ENCODE measurements around the gene RNU7-1.

RNU7-1 gene

DNA sequence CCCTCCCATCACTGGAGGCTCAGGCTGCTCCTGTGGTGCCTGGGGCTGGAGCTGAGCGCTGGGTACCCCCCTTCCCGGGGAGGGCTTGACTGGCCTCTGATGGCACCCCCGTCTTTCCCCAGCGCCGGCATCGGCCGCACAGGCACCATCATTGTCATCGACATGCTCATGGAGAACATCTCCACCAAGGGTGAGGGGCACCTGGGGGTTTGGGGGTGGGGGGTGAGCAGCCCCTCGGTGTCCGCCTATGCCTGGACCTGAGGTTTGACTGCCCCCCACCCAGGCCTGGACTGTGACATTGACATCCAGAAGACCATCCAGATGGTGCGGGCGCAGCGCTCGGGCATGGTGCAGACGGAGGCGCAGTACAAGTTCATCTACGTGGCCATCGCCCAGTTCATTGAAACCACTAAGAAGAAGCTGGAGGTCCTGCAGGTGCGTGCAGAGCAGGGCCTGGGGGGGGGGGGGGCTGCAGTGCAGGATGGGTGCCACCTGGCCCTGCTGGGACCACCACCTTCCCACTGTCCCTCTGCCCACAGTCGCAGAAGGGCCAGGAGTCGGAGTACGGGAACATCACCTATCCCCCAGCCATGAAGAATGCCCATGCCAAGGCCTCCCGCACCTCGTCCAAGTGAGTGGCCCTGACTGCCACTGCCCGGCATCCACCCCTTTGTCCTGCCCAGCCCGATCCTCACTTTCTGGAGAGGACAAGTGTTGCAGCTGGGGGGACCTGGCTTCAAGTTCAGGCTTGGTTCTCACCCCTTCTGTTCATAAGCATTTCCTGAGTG is 16.4 kb downstream of the RNU7-1 start:
- TF ChIP-seq SIN3A (IDR thresholded peaks at IDR 0.05; ENCODE audit: borderline replicate concordance, insufficient read depth, low read length), result no peak

DNA sequence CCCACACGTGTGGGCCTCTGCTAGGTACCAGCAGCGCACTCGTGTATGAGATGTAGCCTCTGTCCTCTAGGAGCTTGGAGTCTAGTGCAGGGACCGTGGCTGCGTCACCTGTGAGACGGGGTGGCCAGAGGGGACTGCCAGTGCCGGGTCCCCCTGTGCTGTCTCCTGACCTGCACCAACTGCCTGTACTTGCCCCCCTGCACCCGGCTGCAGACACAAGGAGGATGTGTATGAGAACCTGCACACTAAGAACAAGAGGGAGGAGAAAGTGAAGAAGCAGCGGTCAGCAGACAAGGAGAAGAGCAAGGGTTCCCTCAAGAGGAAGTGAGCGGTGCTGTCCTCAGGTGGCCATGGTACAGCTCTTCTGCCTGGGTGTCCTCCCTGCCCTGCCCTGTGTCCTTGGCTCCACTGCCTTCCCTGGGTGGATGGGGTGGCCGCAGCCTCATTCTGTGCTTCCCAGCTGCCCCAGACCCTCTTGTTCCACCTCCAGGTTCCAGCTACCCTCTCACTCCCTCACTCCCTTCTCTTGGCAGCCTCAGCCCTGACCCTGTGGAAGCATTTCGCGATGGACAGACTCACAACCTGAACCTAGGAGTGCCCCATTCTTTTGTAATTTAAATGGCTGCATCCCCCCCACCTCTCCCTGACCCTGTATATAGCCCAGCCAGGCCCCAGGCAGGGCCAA is 17.1 kb downstream of the RNU7-1 start:
- TF ChIP-seq, protein P1, sequence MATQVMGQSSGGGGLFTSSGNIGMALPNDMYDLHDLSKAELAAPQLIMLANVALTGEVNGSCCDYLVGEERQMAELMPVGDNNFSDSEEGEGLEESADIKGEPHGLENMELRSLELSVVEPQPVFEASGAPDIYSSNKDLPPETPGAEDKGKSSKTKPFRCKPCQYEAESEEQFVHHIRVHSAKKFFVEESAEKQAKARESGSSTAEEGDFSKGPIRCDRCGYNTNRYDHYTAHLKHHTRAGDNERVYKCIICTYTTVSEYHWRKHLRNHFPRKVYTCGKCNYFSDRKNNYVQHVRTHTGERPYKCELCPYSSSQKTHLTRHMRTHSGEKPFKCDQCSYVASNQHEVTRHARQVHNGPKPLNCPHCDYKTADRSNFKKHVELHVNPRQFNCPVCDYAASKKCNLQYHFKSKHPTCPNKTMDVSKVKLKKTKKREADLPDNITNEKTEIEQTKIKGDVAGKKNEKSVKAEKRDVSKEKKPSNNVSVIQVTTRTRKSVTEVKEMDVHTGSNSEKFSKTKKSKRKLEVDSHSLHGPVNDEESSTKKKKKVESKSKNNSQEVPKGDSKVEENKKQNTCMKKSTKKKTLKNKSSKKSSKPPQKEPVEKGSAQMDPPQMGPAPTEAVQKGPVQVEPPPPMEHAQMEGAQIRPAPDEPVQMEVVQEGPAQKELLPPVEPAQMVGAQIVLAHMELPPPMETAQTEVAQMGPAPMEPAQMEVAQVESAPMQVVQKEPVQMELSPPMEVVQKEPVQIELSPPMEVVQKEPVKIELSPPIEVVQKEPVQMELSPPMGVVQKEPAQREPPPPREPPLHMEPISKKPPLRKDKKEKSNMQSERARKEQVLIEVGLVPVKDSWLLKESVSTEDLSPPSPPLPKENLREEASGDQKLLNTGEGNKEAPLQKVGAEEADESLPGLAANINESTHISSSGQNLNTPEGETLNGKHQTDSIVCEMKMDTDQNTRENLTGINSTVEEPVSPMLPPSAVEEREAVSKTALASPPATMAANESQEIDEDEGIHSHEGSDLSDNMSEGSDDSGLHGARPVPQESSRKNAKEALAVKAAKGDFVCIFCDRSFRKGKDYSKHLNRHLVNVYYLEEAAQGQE (IDR thresholded peaks at IDR 0.05; ENCODE audit: insufficient read depth in 1 of 2, low read depth in 2 of 2, low read length in 2 of 2), result no peak
- TF ChIP-seq POLR2AphosphoS5 (IDR thresholded peaks at IDR 0.05; ENCODE audit: low read depth, low read length), result no peak

DNA sequence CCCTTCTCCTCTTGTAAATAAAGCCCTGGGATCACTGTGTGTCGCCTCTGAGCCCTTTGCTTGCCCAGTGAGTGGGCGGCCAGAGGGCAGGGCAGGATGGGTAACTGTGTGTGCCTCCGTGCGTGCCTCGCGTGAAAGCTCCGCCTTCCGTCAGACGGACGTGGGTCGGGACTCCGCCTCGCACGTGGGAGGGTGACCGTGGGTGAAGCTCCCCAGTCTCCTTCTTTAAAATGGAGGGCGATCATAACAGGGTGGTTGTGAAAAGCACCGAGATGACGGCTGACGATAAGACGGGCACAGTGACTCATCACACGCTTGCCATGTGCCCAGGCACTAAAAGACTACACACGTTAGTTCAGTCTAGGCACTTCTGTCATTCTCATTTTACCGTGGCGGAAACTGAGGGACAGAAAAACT is 17.7 kb downstream of the RNU7-1 start:
- TF ChIP-seq, protein P1 (IDR thresholded peaks at IDR 0.05; ENCODE audit: insufficient read depth in 1 of 2, low read depth in 2 of 2, low read length in 2 of 2), result no peak
- TF ChIP-seq TAF1 (IDR thresholded peaks at IDR 0.05; ENCODE audit: borderline replicate concordance, insufficient read depth, low read length) (no peak), POLR2AphosphoS5 (IDR thresholded peaks at IDR 0.05; ENCODE audit: low read depth, low read length) (no peak), FOXP2 (optimal IDR thresholded peaks at IDR 0.05; ENCODE audit: borderline replicate concordance, extremely low read depth, extremely low read length, insufficient read depth) (no peak)

DNA sequence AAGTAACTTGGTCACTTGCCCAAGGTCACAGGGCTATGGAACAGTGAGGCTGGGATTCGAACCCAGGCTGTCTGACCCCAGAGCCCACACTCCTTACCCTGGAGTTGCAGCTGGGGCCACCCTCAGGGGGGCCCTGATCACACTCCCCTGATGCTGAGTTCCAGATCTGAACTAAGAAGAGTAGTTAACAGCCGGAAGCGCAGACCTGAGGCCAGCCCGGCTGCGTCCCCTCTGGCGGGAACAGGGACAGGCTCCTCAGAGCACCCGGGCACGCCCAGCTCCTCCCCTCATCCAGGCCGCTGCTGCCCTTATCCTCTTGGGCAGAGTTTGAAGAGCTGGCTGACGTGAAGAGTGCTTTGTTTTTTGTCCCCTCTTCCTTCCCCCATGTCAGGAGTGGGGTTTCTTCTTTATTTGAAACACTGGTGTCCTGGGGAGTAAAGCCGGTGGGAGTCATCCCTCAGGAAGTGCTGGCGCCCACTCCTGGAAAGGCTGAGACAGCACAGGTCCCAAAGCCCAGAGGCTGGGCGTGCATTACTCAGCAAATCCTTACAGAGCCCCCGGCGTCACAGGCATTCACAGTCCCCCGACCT is 18.2 kb downstream of the RNU7-1 start:
- TF ChIP-seq FOXP2 (optimal IDR thresholded peaks at IDR 0.05; ENCODE audit: borderline replicate concordance, extremely low read depth, extremely low read length, insufficient read depth) (peak; percentile 9), TAF1 (IDR thresholded peaks at IDR 0.05; ENCODE audit: borderline replicate concordance, insufficient read depth, low read length) (no peak)

DNA sequence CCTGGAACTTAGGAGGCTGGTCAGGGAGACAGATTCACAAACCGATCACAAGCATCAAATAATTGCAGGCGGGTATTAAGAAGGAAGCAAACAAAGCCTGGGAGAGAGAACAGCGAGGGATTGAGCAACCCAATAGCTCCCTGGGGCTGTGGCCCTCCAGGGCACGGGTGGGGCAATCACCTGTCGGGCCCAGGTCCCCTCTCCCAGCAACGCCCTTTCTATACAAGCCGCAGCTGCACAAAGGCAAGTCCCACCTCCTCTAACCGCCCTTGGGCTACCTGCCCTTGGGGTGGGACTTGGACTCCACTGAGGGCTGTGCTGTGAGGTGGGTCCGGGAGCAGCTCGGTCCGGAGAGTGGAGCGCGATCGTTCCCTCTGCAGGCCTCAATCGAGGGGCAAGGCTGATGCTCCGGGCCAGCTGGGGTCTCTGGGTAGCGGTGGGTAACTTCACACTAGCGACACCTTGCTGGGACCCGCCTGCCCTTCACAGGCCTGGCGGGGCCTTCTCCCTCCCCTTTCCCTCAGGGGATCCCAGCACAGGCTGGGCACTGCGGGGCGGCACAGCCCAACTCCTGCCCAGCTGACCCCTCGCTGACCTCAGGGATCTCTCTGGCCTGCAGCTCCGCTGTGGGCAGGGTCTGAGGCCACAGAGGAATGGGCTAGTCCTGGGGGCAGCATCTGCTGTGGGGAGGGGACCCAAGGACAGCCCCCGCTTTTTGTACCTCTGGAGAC is 18.8 kb downstream of the RNU7-1 start:
- TF ChIP-seq POLR2AphosphoS5 (IDR thresholded peaks at IDR 0.05; ENCODE audit: low read depth, low read length), result no peak

DNA sequence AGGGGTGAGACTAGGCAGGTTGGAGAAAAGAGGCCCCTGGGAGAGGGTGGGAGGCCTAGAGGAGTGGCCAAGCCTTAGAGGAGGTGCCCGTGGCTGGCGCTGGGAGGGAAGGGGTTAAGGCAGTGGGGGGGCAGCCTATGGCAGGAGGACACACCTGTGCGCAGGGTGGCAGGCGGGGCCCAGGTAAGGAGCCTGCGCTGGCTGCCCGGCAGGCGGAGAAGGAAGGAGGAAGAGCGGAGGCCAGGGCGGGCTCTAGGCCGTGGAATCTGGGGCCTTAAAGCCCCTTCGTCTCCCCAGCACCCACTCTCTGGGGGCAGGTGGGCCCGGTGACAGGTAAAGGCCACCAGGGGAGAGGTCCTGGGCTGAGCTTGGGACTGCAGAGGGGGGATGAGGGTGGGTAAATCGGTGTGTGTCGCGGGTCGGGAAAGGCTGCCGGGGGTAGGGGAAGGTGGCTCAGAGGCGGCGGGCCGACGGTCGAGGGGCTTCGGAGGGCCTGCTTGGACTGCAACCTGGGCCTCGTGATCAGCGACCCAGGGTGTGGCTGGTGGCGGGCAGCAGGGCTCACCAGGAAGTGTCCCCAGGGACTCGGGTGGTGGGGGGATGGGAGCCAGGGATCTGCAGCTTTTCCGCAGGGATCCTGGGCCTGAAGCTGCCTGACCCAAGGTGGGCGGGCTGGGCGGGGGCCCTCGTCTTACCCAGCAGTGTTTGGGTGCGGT is 19.6 kb downstream of the RNU7-1 start:
- TF ChIP-seq TAF1 (IDR thresholded peaks at IDR 0.05; ENCODE audit: borderline replicate concordance, insufficient read depth, low read length) (no peak), POLR2AphosphoS5 (IDR thresholded peaks at IDR 0.05; ENCODE audit: low read depth, low read length) (no peak), SIN3A (IDR thresholded peaks at IDR 0.05; ENCODE audit: borderline replicate concordance, insufficient read depth, low read length) (no peak)
- TF ChIP-seq, protein P1 (IDR thresholded peaks at IDR 0.05; ENCODE audit: insufficient read depth in 1 of 2, low read depth in 2 of 2, low read length in 2 of 2), result no peak
